Subcutaneous adipose tissue (tissue), 4 donors: ENCODE data around the gene KIF3B. TPM values are rescaled to one million over a fixed set of nuclear protein-coding genes. Genes with fewer than 3 reads are reported as not detected.

Experiments used
- total RNA-seq, 4 donors: library from RNA; depleted of rRNA; stranded (reverse); fragments of >200 nt; gene quantifications; one replicate each; pipeline ENCODE4 v1.1.0, GENCODE V29; 2016
- TF ChIP-seq, protein P1 (sequence below): fragments of 450-650 bp; IDR thresholded peaks from one replicate; pipeline ENCODE4 v1.5.1; 2016; ENCODE audit warnings: low read depth, mild to moderate bottlenecking, control low read depth, antibody characterized with exemption, moderate library complexity

The KIF3B gene
- total RNA-seq, 4 donors from 2014 or later, result 17.7 to 23.8 (median 21.2) TPM

GRCh38 chr20:32251470-32251869, 26.0 kb upstream of the KIF3B start:
- TF ChIP-seq, protein P1, sequence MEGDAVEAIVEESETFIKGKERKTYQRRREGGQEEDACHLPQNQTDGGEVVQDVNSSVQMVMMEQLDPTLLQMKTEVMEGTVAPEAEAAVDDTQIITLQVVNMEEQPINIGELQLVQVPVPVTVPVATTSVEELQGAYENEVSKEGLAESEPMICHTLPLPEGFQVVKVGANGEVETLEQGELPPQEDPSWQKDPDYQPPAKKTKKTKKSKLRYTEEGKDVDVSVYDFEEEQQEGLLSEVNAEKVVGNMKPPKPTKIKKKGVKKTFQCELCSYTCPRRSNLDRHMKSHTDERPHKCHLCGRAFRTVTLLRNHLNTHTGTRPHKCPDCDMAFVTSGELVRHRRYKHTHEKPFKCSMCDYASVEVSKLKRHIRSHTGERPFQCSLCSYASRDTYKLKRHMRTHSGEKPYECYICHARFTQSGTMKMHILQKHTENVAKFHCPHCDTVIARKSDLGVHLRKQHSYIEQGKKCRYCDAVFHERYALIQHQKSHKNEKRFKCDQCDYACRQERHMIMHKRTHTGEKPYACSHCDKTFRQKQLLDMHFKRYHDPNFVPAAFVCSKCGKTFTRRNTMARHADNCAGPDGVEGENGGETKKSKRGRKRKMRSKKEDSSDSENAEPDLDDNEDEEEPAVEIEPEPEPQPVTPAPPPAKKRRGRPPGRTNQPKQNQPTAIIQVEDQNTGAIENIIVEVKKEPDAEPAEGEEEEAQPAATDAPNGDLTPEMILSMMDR, result no peak

DNA sequence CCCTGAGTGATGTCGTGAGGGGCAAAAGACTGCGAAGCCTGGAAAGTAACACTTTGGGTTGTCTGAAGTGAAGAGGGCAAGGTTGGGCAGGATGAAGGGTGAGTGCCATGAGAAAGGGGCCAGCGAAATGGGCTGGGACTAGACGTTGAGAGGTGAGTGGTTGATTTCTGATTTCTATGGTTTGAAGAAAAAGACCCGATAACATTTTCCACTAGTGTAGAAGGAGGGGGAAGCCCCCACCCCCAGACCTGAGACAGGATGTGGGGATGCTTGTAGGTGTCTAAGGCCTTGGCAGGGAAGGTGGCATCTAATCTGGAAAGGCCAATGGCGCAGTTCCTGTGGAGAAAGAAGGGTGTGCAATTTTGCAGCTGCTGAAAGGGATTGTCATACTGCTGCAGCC, 25.3 kb upstream of the KIF3B start:
- TF ChIP-seq, protein P1, result no peak

DNA sequence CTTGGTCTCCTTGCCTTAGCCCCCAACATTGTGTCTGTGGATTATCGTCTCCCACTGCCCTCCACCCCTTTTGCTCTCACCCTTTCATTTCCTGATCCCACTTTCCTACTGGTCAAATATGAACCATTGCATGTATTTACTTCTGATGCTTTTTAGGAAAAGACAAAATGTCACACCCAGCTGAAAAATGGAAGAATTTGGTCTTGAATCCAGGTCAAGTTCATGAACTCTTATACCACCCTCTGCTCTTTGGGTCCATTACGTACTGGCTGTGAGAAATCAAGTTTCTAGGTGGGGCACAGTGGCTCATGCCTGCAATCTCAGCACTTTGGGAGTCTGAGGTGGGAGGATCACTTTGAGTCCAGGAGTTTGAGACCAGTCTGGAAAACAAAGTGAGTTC, 15.8 kb upstream of the KIF3B start:
- TF ChIP-seq, protein P1, result no peak

GRCh38 chr20:32263398-32263954, 14.0 kb upstream of the KIF3B start:
- TF ChIP-seq, protein P1, result no peak

DNA sequence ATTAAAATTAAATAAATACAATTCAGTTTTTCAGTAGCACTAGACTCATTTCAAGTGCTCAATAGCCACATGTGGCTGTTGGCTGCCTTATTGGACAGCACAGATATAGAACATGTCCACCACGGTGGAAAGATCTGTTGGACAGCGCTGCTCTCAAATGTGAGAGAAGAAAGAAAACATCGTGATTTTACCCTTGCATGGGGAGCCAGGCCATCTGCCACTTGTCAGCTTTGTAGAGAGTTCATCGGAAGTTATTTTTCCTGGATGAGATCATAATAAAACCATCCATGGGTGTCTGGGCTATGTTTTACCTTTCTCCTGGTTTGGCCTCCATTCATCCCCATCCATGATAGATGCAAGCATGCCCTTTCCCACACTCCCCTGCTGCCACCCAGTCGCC, 5.8 kb upstream of the KIF3B start:
- TF ChIP-seq, protein P1, result no peak

- TF ChIP-seq, protein P1, result no peak
Measured at GRCh38 chr20:32274359-32274758, 3.1 kb upstream of the KIF3B start.

- TF ChIP-seq, protein P1, result no peak
Measured at GRCh38 chr20:32278199-32278643, 770 bp downstream of the KIF3B start.
